B cell (primary cell): ENCODE measurements around the gene C15orf62.

Experiments used
- EZH2 ChIP-seq: IDR thresholded peaks from 2 replicates; pipeline ENCODE4 v1.6.1; 2012; ENCODE audit warnings: borderline replicate concordance, low read depth, mild to moderate bottlenecking, moderate library complexity, low read length; ENCODE audit not compliant: insufficient read depth, poor library complexity, severe bottlenecking
- TF ChIP-seq, protein P1 (sequence below): fragments of 200-600 bp; IDR thresholded peaks from one replicate; pipeline ENCODE4 v1.8.0; 2022; ENCODE audit warnings: antibody characterized with exemption, mild to moderate bottlenecking

DNA sequence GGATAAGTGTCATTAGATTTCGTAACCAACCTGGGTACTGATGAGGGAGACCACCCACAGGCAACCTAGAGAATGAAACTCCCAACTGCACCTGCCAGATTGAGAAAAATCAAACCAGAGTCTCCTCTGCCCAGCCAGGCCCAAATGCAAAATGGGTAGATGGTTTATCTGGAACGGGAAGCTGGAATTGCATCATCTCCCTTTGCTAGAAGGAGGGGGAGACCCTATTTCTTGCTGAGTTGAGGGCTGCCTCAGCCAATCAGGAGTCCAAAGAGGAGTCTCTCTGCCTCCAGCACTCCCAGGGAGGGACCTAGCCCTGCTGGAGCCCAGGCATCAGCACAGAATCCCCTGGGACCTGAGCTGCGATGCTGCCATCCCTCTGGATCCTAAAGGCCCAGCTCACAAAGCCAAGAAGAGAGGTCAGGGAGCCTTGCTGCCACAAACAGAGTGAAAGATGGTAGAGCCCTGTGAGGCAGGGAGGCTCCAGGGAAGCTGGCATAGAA lies 22.8 kb upstream of the C15orf62 start:
- no peak for TF ChIP-seq EZH2
- TF ChIP-seq, protein P1, sequence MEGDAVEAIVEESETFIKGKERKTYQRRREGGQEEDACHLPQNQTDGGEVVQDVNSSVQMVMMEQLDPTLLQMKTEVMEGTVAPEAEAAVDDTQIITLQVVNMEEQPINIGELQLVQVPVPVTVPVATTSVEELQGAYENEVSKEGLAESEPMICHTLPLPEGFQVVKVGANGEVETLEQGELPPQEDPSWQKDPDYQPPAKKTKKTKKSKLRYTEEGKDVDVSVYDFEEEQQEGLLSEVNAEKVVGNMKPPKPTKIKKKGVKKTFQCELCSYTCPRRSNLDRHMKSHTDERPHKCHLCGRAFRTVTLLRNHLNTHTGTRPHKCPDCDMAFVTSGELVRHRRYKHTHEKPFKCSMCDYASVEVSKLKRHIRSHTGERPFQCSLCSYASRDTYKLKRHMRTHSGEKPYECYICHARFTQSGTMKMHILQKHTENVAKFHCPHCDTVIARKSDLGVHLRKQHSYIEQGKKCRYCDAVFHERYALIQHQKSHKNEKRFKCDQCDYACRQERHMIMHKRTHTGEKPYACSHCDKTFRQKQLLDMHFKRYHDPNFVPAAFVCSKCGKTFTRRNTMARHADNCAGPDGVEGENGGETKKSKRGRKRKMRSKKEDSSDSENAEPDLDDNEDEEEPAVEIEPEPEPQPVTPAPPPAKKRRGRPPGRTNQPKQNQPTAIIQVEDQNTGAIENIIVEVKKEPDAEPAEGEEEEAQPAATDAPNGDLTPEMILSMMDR, result no peak
